K562 (cell line): ENCODE data around the gene PRKG2. TPM values are rescaled to one million over a fixed set of nuclear protein-coding genes. Genes with fewer than 3 reads are reported as not detected.

Experiments
- ATAC-seq: fragments of 200-7000 bp; cut with Tn5 transposase; 3 replicates; pipeline ENCODE4 v1.9.1; 2020; ENCODE audit warnings: moderate library complexity
- BruUV-seq: library from RNA; stranded (reverse); fragments of 400-500 nt; replicated peaks from 2 replicates; lab custom pipeline; 2021; lab: Mats Ljungman, UMichigan
- CTCF ChIA-PET: fragments of 300-600 bp; formaldehyde crosslinking; extraction: SDS; loops from one replicate; lab custom pipeline; 2021; ENCODE audit warnings: low intra/inter-chr PET ratio; lab: Yijun Ruan, JAX
- POLR2A ChIA-PET: fragments of 300-600, 350-650 bp; sonication (Branson Sonifier 250); formaldehyde crosslinking; extraction: SDS; loops from one replicate; lab custom pipeline; 2021; ENCODE audit warnings: antibody characterized with exemption, inconsistent platforms; lab: Yijun Ruan, JAX
- DNase-seq, 4 experiments: peaks; one replicate each; pipeline versions ENCODE4 v3.0.0 to v3.0.0-alpha.2; 2011 to 2018; ENCODE audit warnings: low spot score in 3 of 4, mixed read lengths in 3 of 4; ENCODE audit errors: extremely low read depth in 1 of 4
- FAIRE-seq: peaks from 2 replicates; lab custom pipeline; 2011; peaks lifted over from hg19 to GRCh38; lab: Jason Lieb, UNC
- H2AFZ ChIP-seq: 2 replicates; pipeline ENCODE4 v1.6.0; 2011; ENCODE audit warnings: low read depth, low read length, control low read depth, inconsistent platforms
- H3K27ac ChIP-seq: fragments of 200-600 bp; 3 replicates; pipeline ENCODE4 v1.8.0; 2011; ENCODE audit warnings: low read depth, mild to moderate bottlenecking, control low read depth, inconsistent platforms, low read length, moderate library complexity, mixed read lengths; ENCODE audit errors: extremely low read depth
- H3K27me3 ChIP-seq, 2 experiments: fragments of 300-600 bp in 1 of 2; 2 replicates in 1 of 2; 3 replicates in 1 of 2; pipeline versions ENCODE4 v1.6.0 to v1.8.0; 2011; ENCODE audit warnings: inconsistent platforms in 2 of 2, low read length in 2 of 2, mild to moderate bottlenecking in 1 of 2, mixed read lengths in 1 of 2, moderate library complexity in 1 of 2; ENCODE audit not compliant: control insufficient read depth in 2 of 2, insufficient read depth in 2 of 2
- H3K36me3 ChIP-seq: fragments of 300-600 bp; 3 replicates; pipeline ENCODE4 v1.8.0; 2011; ENCODE audit warnings: mild to moderate bottlenecking, low read length, inconsistent platforms; ENCODE audit not compliant: control insufficient read depth, insufficient read depth
- H3K4me1 ChIP-seq, 2 experiments: fragments of 200-600 bp in 1 of 2; replicated peaks in 1 of 2; 2 replicates in 1 of 2; 3 replicates in 1 of 2; pipeline versions ENCODE4 v1.5.1 to v1.8.0; 2011; ENCODE audit warnings: inconsistent platforms in 2 of 2, low read length in 2 of 2, mild to moderate bottlenecking in 1 of 2, mixed read lengths in 1 of 2, moderate library complexity in 1 of 2; ENCODE audit not compliant: control insufficient read depth in 2 of 2, insufficient read depth in 2 of 2
- H3K4me2 ChIP-seq: 2 replicates; pipeline ENCODE4 v1.6.1; 2011; ENCODE audit warnings: low read length, control low read depth, inconsistent platforms, mixed read lengths; ENCODE audit not compliant: insufficient read depth
- H3K4me3 ChIP-seq: fragments of 200-600 bp; sonication (generic), shearing (Covaris generic); 2 replicates; pipeline ENCODE4 v1.5.1; 2016; ENCODE audit warnings: control low read depth, inconsistent platforms
- H3K79me2 ChIP-seq: fragments of 200-600 bp; 3 replicates; pipeline ENCODE4 v1.8.0; 2011; ENCODE audit warnings: low read length, inconsistent platforms; ENCODE audit not compliant: control insufficient read depth, insufficient read depth
- H3K9ac ChIP-seq, 2 experiments: 2 replicates each; pipeline versions ENCODE4 v1.6.0 to v1.6.1; 2011; ENCODE audit warnings: low read depth in 2 of 2, low read length in 2 of 2, control low read depth in 1 of 2, inconsistent platforms in 1 of 2, mild to moderate bottlenecking in 1 of 2, mixed read lengths in 1 of 2; ENCODE audit not compliant: insufficient read depth in 1 of 2
- H3K9me1 ChIP-seq: one replicate; pipeline ENCODE4 v1.6.0; 2011; ENCODE audit warnings: inconsistent platforms, mild to moderate bottlenecking, low read length, moderate library complexity; ENCODE audit not compliant: control insufficient read depth, insufficient read depth
- H3K9me3 ChIP-seq: replicated peaks from 2 replicates; pipeline ENCODE4 v1.5.1; 2011; ENCODE audit warnings: low read depth, low read length, inconsistent platforms; ENCODE audit not compliant: control insufficient read depth, insufficient read depth
- H4K20me1 ChIP-seq: replicated peaks from 2 replicates; pipeline ENCODE4 v1.6.1; 2011; ENCODE audit warnings: low read length, inconsistent platforms, mixed read lengths; ENCODE audit not compliant: control insufficient read depth, insufficient read depth
- CREB1 ChIP-seq, 2 experiments: sonication (generic) in 1 of 2; formaldehyde crosslinking in 1 of 2; IDR thresholded peaks; 2 replicates each; pipeline versions ENCODE4 v1.6.1 to v1.8.0; 2012 to 2022; ENCODE audit warnings: inconsistent platforms in 1 of 2, mild to moderate bottlenecking in 1 of 2, missing genetic modification reagents in 1 of 2, moderate library complexity in 1 of 2
- CREBBP ChIP-seq: IDR thresholded peaks from one replicate; pipeline ENCODE4 v1.6.1; 2012; ENCODE audit warnings: low read depth, mild to moderate bottlenecking, control low read depth, inconsistent platforms, low read length
- GATAD2B ChIP-seq: fragments of 450-650 bp; IDR thresholded peaks from 2 replicates; pipeline ENCODE4 v1.6.1; 2017; ENCODE audit warnings: mild to moderate bottlenecking, borderline replicate concordance
- MEF2A ChIP-seq: IDR thresholded peaks from 2 replicates; pipeline ENCODE4 v1.6.1; 2011; ENCODE audit warnings: low read depth, mild to moderate bottlenecking, low read length, moderate library complexity; ENCODE audit not compliant: control insufficient read depth
- NFATC3 ChIP-seq: fragments of 450-650 bp; IDR thresholded peaks from 2 replicates; pipeline ENCODE4 v1.6.1; 2017; ENCODE audit warnings: mild to moderate bottlenecking
- RERE ChIP-seq: sonication (generic); formaldehyde crosslinking; IDR thresholded peaks from 2 replicates; pipeline ENCODE4 v1.8.0; 2023; ENCODE audit warnings: missing genetic modification reagents, mild to moderate bottlenecking, borderline replicate concordance
- TOE1 ChIP-seq, 2 experiments: fragments of 450-650 bp in 1 of 2; sonication (generic) in 1 of 2; formaldehyde crosslinking in 1 of 2; IDR thresholded peaks; 2 replicates each; pipeline versions ENCODE4 v1.7.1 to v1.8.0; 2016 to 2022; ENCODE audit warnings: borderline replicate concordance in 2 of 2, mild to moderate bottlenecking in 2 of 2, antibody characterized with exemption in 1 of 2, inconsistent platforms in 1 of 2, low read depth in 1 of 2, missing genetic modification reagents in 1 of 2, moderate library complexity in 1 of 2
- WGBS: fragments of 100-300 bp; shearing (Covaris generic); methylation state at CpG from one replicate; pipeline ENCODE4 v1.1.6; 2016; ENCODE audit warnings: low coverage, mixed read lengths; ENCODE audit not compliant: insufficient coverage; ENCODE audit errors: missing lambda C conversion rate; 5-methylcytosine and 5-hydroxymethylcytosine counted together
- in situ Hi-C: fragments of 300-500 bp; cut with MboI; formaldehyde crosslinking; loops from 4 replicates; pipeline ENCODE4 v1.15.0; 2018; ENCODE audit warnings: inconsistent platforms, mixed read lengths
- intact Hi-C: fragments of 100-400 bp; cut with micrococcal nuclease; formaldehyde crosslinking; loops from 2 replicates; pipeline ENCODE4 v1.14.2; 2022
- polyA plus RNA-seq, 8 experiments: library from polyadenylated mRNA; depleted of rRNA in 4 of 8; stranded (reverse) in 5 of 8; unstranded in 3 of 8; fragments of >200 nt; fragmentation: Nextera tagmentation in 2 of 8; fragmentation: Illumina TruSeq in 1 of 8; extraction: Ambion mirVana in 2 of 8; extraction: Trizol in 1 of 8; gene quantifications; 2 replicates each; pipeline versions ENCODE4 v1.2.1 to v1.2.3, GENCODE V29; 2011 to 2014; ENCODE audit warnings: inconsistent platforms in 1 of 8, missing spikeins in 1 of 8
- total RNA-seq, 7 experiments: library from RNA; depleted of rRNA in 6 of 7; stranded (reverse); fragments of >200 nt in 6 of 7; fragmentation: Illumina TruSeq in 2 of 7; extraction: Trizol in 2 of 7; gene quantifications; 2 replicates each; pipeline versions ENCODE4 v1.2.1 to v1.2.3, GENCODE V29; 2011 to 2021; ENCODE audit warnings: low replicate concordance in 1 of 7

PRKG2 gene
- total and polyA plus RNA-seq, 9 of the 15 experiments (the other 6 are each of a cell fraction or from before 2014, with no cell fraction given), result 0.01 to 0.68 (median 0.34) TPM

GRCh38 chr4:81038636-81039350 is 176.2 kb downstream of the PRKG2 start:
- no peak overlapping the region for H3K9ac ChIP-seq
- POLR2A ChIA-PET, result no interaction called here
- WGBS, result 0% methylated on average over 1 of the region's 1 CpG
- no peak for ATAC-seq
- no peak for TF ChIP-seq NFATC3
- TF ChIP-seq CREB1 (IDR thresholded peaks at IDR 0.05), result no peak
- TF ChIP-seq CREB1 (CRISPR knock-in tag; IDR thresholded peaks at IDR 0.05), result no peak
- no peak for TF ChIP-seq GATAD2B
- no peak for TF ChIP-seq MEF2A
- no peak for TF ChIP-seq RERE
- TF ChIP-seq TOE1 (IDR thresholded peaks at IDR 0.05; ENCODE audit: borderline replicate concordance), result no peak
- no peak for TF ChIP-seq TOE1 (CRISPR knock-in tag; IDR thresholded peaks at IDR 0.05; ENCODE audit: borderline replicate concordance, low read depth)
- no peak for TF ChIP-seq CREBBP
- TF ChIP-seq, all 486 proteins: peak for 0
- intact Hi-C loops (no loop called here), in situ Hi-C loops (no loop called here)
- no peaks in the 10 kb centered on the region for H3K4me1 ChIP-seq
- no TSS peak for BruUV-seq
- H3K9me3 ChIP-seq, result no peaks in the 10 kb centered on the region
- no peaks in the 10 kb centered on the region for H3K36me3 ChIP-seq
- no peak overlapping the region for H3K27ac ChIP-seq
- no peak overlapping the region for H3K4me2 ChIP-seq
- H3K4me3 ChIP-seq, result no peak overlapping the region
- CTCF ChIA-PET, result interaction anchor here (0.5 kb wide), 1 partner anchor 49 kb away, joined by 3 read pairs; no protein-coding TSS in a partner anchor
- FAIRE-seq, result no peak
- no peaks in the 10 kb centered on the region for H3K27me3 ChIP-seq
- no peaks in the 10 kb centered on the region for H3K9me1 ChIP-seq
- H4K20me1 ChIP-seq, result no peaks in the 10 kb centered on the region
- DNase-seq, result no peak
- H3K79me2 ChIP-seq, result no peaks in the 10 kb centered on the region
- no peak overlapping the region for H2AFZ ChIP-seq
